IMR-90 (cell line): ENCODE measurements around the gene WIPF1. TPM values are rescaled to one million over a fixed set of nuclear protein-coding genes. Genes with fewer than 3 reads are reported as not detected.

Experiments used
- ATAC-seq: fragments of 200-7000 bp; cut with Tn5 transposase; 2 replicates; pipeline ENCODE4 v1.9.1; 2020; ENCODE audit warnings: low read depth, mild to moderate bottlenecking, moderate library complexity
- BruUV-seq: library from RNA; stranded (reverse); fragments of 400-500 nt; replicated peaks from 2 replicates; lab custom pipeline; 2021; lab: Mats Ljungman, UMichigan
- CTCF ChIA-PET: fragments of 300-600 bp; formaldehyde crosslinking; extraction: SDS; loops from one replicate; lab custom pipeline; 2021; ENCODE audit warnings: antibody characterized with exemption; lab: Yijun Ruan, JAX
- POLR2A ChIA-PET: fragments of 300-600 bp; sonication (Branson Sonifier 250); formaldehyde crosslinking; loops from one replicate; lab custom pipeline; 2022; ENCODE audit warnings: antibody characterized with exemption; ENCODE audit not compliant: unreplicated experiment; lab: Charles Lee
- DNase-seq: peaks from one replicate; pipeline ENCODE4 v3.0.0; 2013
- H2AFZ ChIP-seq: replicated peaks from 2 replicates; pipeline ENCODE3; 2013; ENCODE audit warnings: low read length, mild to moderate bottlenecking; ENCODE audit not compliant: poor library complexity
- H2AK5ac ChIP-seq: 2 replicates; pipeline ENCODE4 v1.6.1; 2013; ENCODE audit warnings: low read depth, low read length, inconsistent platforms
- H2AK9ac ChIP-seq: replicated peaks from 2 replicates; pipeline ENCODE3; 2013; ENCODE audit warnings: mild to moderate bottlenecking, low read depth, low read length, moderate library complexity; ENCODE audit not compliant: poor library complexity
- H2BK120ac ChIP-seq: 2 replicates; pipeline ENCODE4 v1.6.1; 2013; ENCODE audit warnings: low read depth, low read length, inconsistent platforms
- H2BK15ac ChIP-seq: 3 replicates; pipeline ENCODE4 v1.6.1; 2013; ENCODE audit warnings: low read depth, low read length, inconsistent platforms
- H2BK20ac ChIP-seq: 2 replicates; pipeline ENCODE4 v1.6.1; 2013; ENCODE audit warnings: low read depth, mild to moderate bottlenecking, inconsistent platforms, low read length, moderate library complexity
- H2BK5ac ChIP-seq: 2 replicates; pipeline ENCODE4 v1.6.1; 2013; ENCODE audit warnings: mild to moderate bottlenecking, low read depth, low read length, inconsistent platforms; ENCODE audit not compliant: poor library complexity, severe bottlenecking
- H3K14ac ChIP-seq: replicated peaks from 2 replicates; pipeline ENCODE4 v1.6.1; 2013; ENCODE audit warnings: low read depth, low read length, inconsistent platforms
- H3K18ac ChIP-seq: 2 replicates; pipeline ENCODE4 v1.6.1; 2013; ENCODE audit warnings: low read depth, low read length, control low read depth
- H3K23ac ChIP-seq: 2 replicates; pipeline ENCODE4 v1.6.1; 2013; ENCODE audit warnings: low read depth, low read length, inconsistent platforms
- H3K27ac ChIP-seq: 2 replicates; pipeline ENCODE4 v1.5.1; 2013; ENCODE audit warnings: mild to moderate bottlenecking, control low read depth, low read length; ENCODE audit not compliant: insufficient read depth
- H3K27me3 ChIP-seq: 2 replicates; pipeline ENCODE4 v1.6.1; 2013; ENCODE audit warnings: low read length; ENCODE audit not compliant: control insufficient read depth, insufficient read depth
- H3K36me3 ChIP-seq: 2 replicates; pipeline ENCODE4 v1.6.1; 2013; ENCODE audit warnings: low read length, mixed read lengths; ENCODE audit not compliant: control insufficient read depth, insufficient read depth
- H3K4ac ChIP-seq: 2 replicates; pipeline ENCODE4 v1.6.1; 2013; ENCODE audit warnings: low read depth, low read length, inconsistent platforms
- H3K4me1 ChIP-seq: 2 replicates; pipeline ENCODE4 v1.6.1; 2013; ENCODE audit warnings: low read length, mixed read lengths; ENCODE audit not compliant: control insufficient read depth, insufficient read depth
- H3K4me2 ChIP-seq: 2 replicates; pipeline ENCODE4 v1.6.1; 2013; ENCODE audit warnings: low read depth, mild to moderate bottlenecking, control low read depth, low read length, moderate library complexity
- H3K4me3 ChIP-seq: 2 replicates; pipeline ENCODE4 v1.5.1; 2013; ENCODE audit warnings: low read depth, mild to moderate bottlenecking, control low read depth, low read length, moderate library complexity; ENCODE audit not compliant: insufficient read depth
- H3K56ac ChIP-seq: 2 replicates; pipeline ENCODE4 v1.6.1; 2013; ENCODE audit warnings: low read length, inconsistent platforms; ENCODE audit not compliant: insufficient read depth; ENCODE audit errors: extremely low read depth
- H3K79me1 ChIP-seq, 2 experiments: 2 replicates each; pipeline ENCODE4 v1.6.1; 2013; ENCODE audit warnings: low read length in 2 of 2, inconsistent platforms in 1 of 2, low read depth in 1 of 2
- H3K9ac ChIP-seq: 2 replicates; pipeline ENCODE4 v1.6.1; 2013; ENCODE audit warnings: low read depth, low read length, control low read depth
- H3K9me1 ChIP-seq: 2 replicates; pipeline ENCODE4 v1.6.1; 2013; ENCODE audit warnings: low read length, inconsistent platforms; ENCODE audit not compliant: insufficient read depth
- H3K9me3 ChIP-seq: 2 replicates; pipeline ENCODE4 v1.6.1; 2013; ENCODE audit warnings: low read length; ENCODE audit not compliant: control insufficient read depth, insufficient read depth
- H4K20me1 ChIP-seq: 2 replicates; pipeline ENCODE4 v1.6.1; 2013; ENCODE audit warnings: low read length, inconsistent platforms; ENCODE audit not compliant: insufficient read depth
- H4K5ac ChIP-seq: 2 replicates; pipeline ENCODE4 v1.6.1; 2013; ENCODE audit warnings: mild to moderate bottlenecking, low read depth, low read length, control low read depth
- H4K8ac ChIP-seq, 2 experiments: 2 replicates each; pipeline ENCODE4 v1.6.1; 2013; ENCODE audit warnings: low read depth in 2 of 2, low read length in 2 of 2, control low read depth in 1 of 2, inconsistent platforms in 1 of 2
- H4K91ac ChIP-seq: 2 replicates; pipeline ENCODE4 v1.6.1; 2013; ENCODE audit warnings: low read depth, low read length, inconsistent platforms; ENCODE audit not compliant: insufficient read depth
- MAFK ChIP-seq: IDR thresholded peaks from 2 replicates; pipeline ENCODE4 v1.6.1; 2012; ENCODE audit warnings: low read depth, low read length, improper control_type of control experiment
- NFE2L2 ChIP-seq: fragments of 150-350 bp; IDR thresholded peaks from 2 replicates; pipeline ENCODE4 v1.6.1; 2016; ENCODE audit warnings: low read depth, mild to moderate bottlenecking, low read length
- WGBS, 2 experiments: methylation state at CpG; one replicate each; pipeline versions ENCODE4 v1.1.5 to v1.1.7; 2013; ENCODE audit warnings: missing lambda C conversion rate in 2 of 2; ENCODE audit not compliant: insufficient read length in 1 of 2; ENCODE audit errors: extremely low coverage in 2 of 2; 5-methylcytosine and 5-hydroxymethylcytosine counted together
- dilution Hi-C: fragments of 300-500 bp; cut with HindIII; formaldehyde crosslinking; loops from one replicate; pipeline ENCODE4 v1.14.3; 2018; ENCODE audit warnings: low sequenced_read_pairs; ENCODE audit not compliant: unreplicated experiment
- in situ Hi-C: fragments of 300-500 bp; cut with MboI; formaldehyde crosslinking; loops from 3 replicates; pipeline ENCODE4 v1.14.3; 2019; ENCODE audit warnings: low sequenced_read_pairs, inconsistent platforms, mixed read lengths
- intact Hi-C: fragments of 100-400 bp; cut with micrococcal nuclease; formaldehyde crosslinking; loops from 2 replicates; pipeline ENCODE4 v1.10.0; 2022
- polyA plus RNA-seq, 3 experiments: library from polyadenylated mRNA; depleted of rRNA; stranded (reverse); fragments of >200 nt; gene quantifications; 2 replicates each; pipeline ENCODE4 v1.2.3, GENCODE V29; 2012; ENCODE audit warnings: low replicate concordance in 1 of 3
- total RNA-seq: library from RNA; depleted of rRNA; stranded (reverse); fragments of >200 nt; gene quantifications from 2 replicates; pipeline ENCODE4 v1.2.3, GENCODE V29; 2012

WIPF1 gene
- total and polyA plus RNA-seq, 2 of the 4 experiments (the other 2 are of a cell fraction), result 2.7 to 13.5 TPM

DNA sequence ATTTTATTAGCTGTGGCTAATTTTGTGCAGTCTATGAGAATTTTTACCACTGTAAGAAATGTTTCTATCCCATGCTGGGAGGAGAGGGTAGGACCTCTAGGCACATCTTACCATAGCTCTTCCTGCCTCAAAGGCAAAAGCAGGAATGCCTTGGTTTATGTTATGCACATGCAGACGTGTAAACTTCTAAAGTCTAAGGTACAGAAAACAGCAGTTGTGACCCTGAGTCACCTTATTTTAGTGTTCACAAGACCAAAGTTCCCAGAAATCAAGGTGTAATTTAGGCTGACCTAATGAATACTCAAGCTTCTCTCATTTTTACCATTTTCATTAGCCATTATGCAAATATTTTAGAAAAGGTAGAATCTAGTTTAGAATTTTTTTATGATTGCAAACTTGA, 15.4 kb upstream of the WIPF1 start:
- no peak overlapping the region for H3K27ac ChIP-seq
- no peak overlapping the region for H2AK5ac ChIP-seq
- no peak overlapping the region for H3K23ac ChIP-seq
- H3K4me2 ChIP-seq, result no peak overlapping the region
- no peak overlapping the region for H3K4ac ChIP-seq
- H3K4me3 ChIP-seq, result no peak overlapping the region
- BruUV-seq, result no TSS peak
- H4K20me1 ChIP-seq, result peaks cover 8% of the 10 kb centered on the region; the same call in 1 of the 2 replicates
- H3K9ac ChIP-seq, result no peak overlapping the region
- no peaks in the 10 kb centered on the region for H3K9me3 ChIP-seq
- dilution Hi-C loops (no loop called here), in situ Hi-C loops (no loop called here), intact Hi-C loops (no loop called here)
- no peak overlapping the region for H2BK15ac ChIP-seq
- peaks cover 9 to 29% of the 10 kb centered on the region in 2 experiments for H3K79me1 ChIP-seq
- no CpG with 5 or more reads among the region's 1 CpG for WGBS, 2 experiments
- H4K91ac ChIP-seq, result no peak overlapping the region
- H3K56ac ChIP-seq, result no peak overlapping the region
- no peak overlapping the region for H2BK120ac ChIP-seq
- H3K9me1 ChIP-seq, result peaks cover 18% of the 10 kb centered on the region
- H3K36me3 ChIP-seq, result no peaks in the 10 kb centered on the region
- H2BK5ac ChIP-seq, result no peak overlapping the region
- H4K5ac ChIP-seq, result no peak overlapping the region
- H3K14ac ChIP-seq, result no peak overlapping the region
- H4K8ac ChIP-seq, result no peak overlapping the region
- CTCF ChIA-PET, result no interaction called here
- H2AK9ac ChIP-seq, result no peak overlapping the region
- no peaks in the 10 kb centered on the region for H3K27me3 ChIP-seq
- POLR2A ChIA-PET, result interaction anchor here (0.6 kb wide), 1 partner anchor 82 kb away, joined by 3 read pairs; no protein-coding TSS in a partner anchor
- TF ChIP-seq NFE2L2 (no peak), MAFK (no peak)
- DNase-seq (no peak), ATAC-seq (no peak)
- no peak overlapping the region for H2AFZ ChIP-seq
- H3K4me1 ChIP-seq, result peaks cover 12% of the 10 kb centered on the region
- no peak overlapping the region for H2BK20ac ChIP-seq
- no peak overlapping the region for H3K18ac ChIP-seq
